BLaER1 treated with 17β-estradiol and CSF1 and Interleukin-3, amounts not matched to agents 10 nM and 100 nM (cell line): ENCODE measurements around the gene FREM2.

Experiments
- H3K27ac ChIP-seq, 11 experiments: shearing (Covaris generic); formaldehyde crosslinking; 2 replicates each; pipeline ENCODE4 v1.8.1; 2022
- H3K27me3 ChIP-seq, 11 experiments: shearing (Covaris generic); formaldehyde crosslinking; 2 replicates each; pipeline ENCODE4 v1.8.1; 2022
- H3K36me3 ChIP-seq, 11 experiments: shearing (Covaris generic); formaldehyde crosslinking; 2 replicates each; pipeline ENCODE4 v1.8.1; 2022
- H3K4me1 ChIP-seq, 10 experiments: shearing (Covaris generic); formaldehyde crosslinking; 2 replicates each; pipeline ENCODE4 v1.8.1; 2022
- H3K4me2 ChIP-seq, 11 experiments: shearing (Covaris generic); formaldehyde crosslinking; 2 replicates each; pipeline ENCODE4 v1.8.1; 2022
- H3K4me3 ChIP-seq, 10 experiments: shearing (Covaris generic); formaldehyde crosslinking; 2 replicates each; pipeline ENCODE4 v1.8.1; 2022
- H3K9ac ChIP-seq, 11 experiments: shearing (Covaris generic); formaldehyde crosslinking; 2 replicates each; pipeline ENCODE4 v1.8.1; 2022
- H3K9me3 ChIP-seq, 11 experiments: shearing (Covaris generic); formaldehyde crosslinking; replicated peaks in 1 of 11; 2 replicates each; pipeline ENCODE4 v1.8.1; 2022
- H4K20me1 ChIP-seq, 11 experiments: shearing (Covaris generic); formaldehyde crosslinking; 2 replicates each; pipeline ENCODE4 v1.8.1; 2022
- Cebpa-rat ChIP-seq, 11 experiments: shearing (Covaris generic); IDR thresholded peaks; 2 replicates each; pipeline ENCODE4 v1.8.1; 2022

Gene FREM2

DNA sequence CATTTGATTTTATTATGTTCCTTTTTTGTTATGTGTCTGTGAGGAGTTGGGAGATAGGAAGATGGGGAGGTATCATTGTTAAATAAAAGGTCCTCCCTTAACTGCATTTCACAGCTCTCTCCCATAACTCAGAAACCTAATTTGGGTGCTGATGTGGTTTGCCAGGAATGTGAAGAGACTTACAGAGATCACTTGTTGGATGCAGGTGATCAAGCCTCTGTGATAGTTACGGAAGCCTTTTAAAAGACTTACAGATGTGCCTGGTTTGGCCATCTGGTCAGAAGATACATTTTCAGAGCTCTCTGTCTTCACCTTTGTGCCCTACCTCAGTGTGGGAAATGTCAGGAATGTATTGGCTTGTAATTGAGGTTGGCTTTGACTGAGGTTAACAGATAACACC, 157.7 kb downstream of the FREM2 start:
- no peaks in the 10 kb centered on the region for H4K20me1 ChIP-seq
- no peak overlapping the region for H3K9ac ChIP-seq
- no peak overlapping the region for H3K27ac ChIP-seq
- H3K4me3 ChIP-seq: no peak overlapping the region
- peaks cover 0 to 6% (median 4%) of the 10 kb centered on the region in 11 experiments; a peak in 11 of 22 replicates for H3K9me3 ChIP-seq
- no peaks in the 10 kb centered on the region for H3K4me1 ChIP-seq
- no peaks in the 10 kb centered on the region for H3K27me3 ChIP-seq
- TF ChIP-seq Cebpa-rat (IDR thresholded peaks at IDR 0.05): no peak
- no peaks in the 10 kb centered on the region for H3K36me3 ChIP-seq
- no peak overlapping the region for H3K4me2 ChIP-seq

DNA sequence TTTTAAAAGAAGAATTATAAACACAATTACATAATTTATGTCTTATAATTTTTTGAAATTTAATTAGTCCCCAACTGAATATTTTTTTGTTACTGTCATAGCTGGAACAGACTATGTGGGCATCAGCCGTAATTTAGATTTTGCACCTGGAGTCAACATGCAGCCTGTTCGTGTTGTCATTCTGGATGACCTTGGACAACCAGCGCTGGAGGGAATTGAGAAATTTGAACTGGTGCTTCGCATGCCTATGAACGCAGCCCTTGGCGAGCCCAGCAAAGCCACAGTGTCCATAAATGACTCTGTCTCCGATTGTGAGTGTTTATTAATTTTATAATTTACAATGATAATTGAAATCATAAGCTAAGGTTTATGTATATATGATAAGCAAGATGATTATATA, 161.5 kb downstream of the FREM2 start:
- H3K27me3 ChIP-seq: no peaks in the 10 kb centered on the region
- no peak overlapping the region for H3K4me2 ChIP-seq
- H3K9me3 ChIP-seq: no peaks in the 10 kb centered on the region
- H3K36me3 ChIP-seq: no peaks in the 10 kb centered on the region
- TF ChIP-seq Cebpa-rat (IDR thresholded peaks at IDR 0.05): no peak
- H3K4me1 ChIP-seq: no peaks in the 10 kb centered on the region
- no peak overlapping the region for H3K4me3 ChIP-seq
- no peak overlapping the region for H3K27ac ChIP-seq
- no peaks in the 10 kb centered on the region for H4K20me1 ChIP-seq
- no peak overlapping the region for H3K9ac ChIP-seq

DNA sequence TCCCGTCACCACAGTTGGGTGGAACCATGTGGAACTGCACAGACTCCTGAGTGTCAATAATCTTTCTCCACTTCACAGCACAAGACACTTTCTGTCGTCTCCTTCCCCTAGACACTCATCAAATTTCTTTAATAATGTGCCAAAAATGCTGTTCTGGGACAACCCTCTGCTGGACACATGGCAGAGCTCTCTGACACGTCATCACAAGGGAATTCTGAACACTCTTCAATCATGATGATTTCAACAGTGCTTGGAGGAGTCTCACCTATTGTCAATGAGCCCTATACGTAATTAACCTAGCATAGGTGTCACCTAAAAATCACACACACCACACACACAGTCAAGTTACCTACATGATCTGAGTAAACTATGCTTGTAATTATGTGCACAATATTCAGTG, 162.4 kb downstream of the FREM2 start:
- H3K9ac ChIP-seq: no peak overlapping the region
- no peak overlapping the region for H3K4me2 ChIP-seq
- H3K4me3 ChIP-seq: no peak overlapping the region
- H3K36me3 ChIP-seq: no peaks in the 10 kb centered on the region
- H3K27ac ChIP-seq: no peak overlapping the region
- no peak for TF ChIP-seq Cebpa-rat (IDR thresholded peaks at IDR 0.05)
- no peaks in the 10 kb centered on the region for H3K9me3 ChIP-seq
- H3K4me1 ChIP-seq: no peaks in the 10 kb centered on the region
- H3K27me3 ChIP-seq: no peaks in the 10 kb centered on the region
- no peaks in the 10 kb centered on the region for H4K20me1 ChIP-seq

DNA sequence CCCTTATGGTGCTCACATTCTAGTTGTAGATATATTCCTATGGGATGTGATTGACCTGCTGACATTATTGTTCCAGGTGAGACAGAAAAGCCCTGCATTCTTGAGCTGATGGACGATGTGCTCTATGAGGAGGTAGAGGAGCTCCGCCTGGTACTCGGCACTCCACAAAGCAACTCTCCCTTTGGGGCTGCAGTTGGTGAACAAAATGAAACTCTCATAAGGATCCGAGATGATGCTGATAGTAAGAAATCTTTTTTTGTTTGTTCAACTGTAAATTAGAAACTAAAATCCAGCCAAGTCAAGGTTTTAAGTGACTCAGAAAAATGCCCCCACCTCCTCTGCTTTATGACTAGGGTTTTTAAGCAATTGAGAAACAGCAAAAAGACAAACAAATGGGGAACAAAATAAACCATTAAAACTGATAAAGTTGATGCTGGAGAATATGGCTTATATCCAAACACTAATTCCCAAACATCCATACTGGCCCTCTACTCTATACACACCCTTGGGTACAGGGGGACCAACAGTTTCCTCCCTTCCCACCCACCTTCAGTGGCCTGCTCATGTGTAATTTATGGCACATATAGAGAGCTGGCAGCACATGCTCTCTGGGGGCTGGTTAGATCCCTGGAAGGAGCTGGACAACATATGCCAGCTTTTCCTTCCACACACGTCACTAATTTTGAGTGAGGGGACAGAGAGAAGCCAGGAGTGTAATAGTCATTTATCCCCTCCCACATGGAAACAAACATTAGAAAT, 164.2 kb downstream of the FREM2 start:
- H3K27me3 ChIP-seq: no peaks in the 10 kb centered on the region
- no peaks in the 10 kb centered on the region for H3K9me3 ChIP-seq
- TF ChIP-seq Cebpa-rat (IDR thresholded peaks at IDR 0.05): no peak
- no peak overlapping the region for H3K9ac ChIP-seq
- H4K20me1 ChIP-seq: no peaks in the 10 kb centered on the region
- H3K27ac ChIP-seq: no peak overlapping the region
- no peaks in the 10 kb centered on the region for H3K36me3 ChIP-seq
- no peaks in the 10 kb centered on the region for H3K4me1 ChIP-seq
- H3K4me3 ChIP-seq: no peak overlapping the region
- no peak overlapping the region for H3K4me2 ChIP-seq

DNA sequence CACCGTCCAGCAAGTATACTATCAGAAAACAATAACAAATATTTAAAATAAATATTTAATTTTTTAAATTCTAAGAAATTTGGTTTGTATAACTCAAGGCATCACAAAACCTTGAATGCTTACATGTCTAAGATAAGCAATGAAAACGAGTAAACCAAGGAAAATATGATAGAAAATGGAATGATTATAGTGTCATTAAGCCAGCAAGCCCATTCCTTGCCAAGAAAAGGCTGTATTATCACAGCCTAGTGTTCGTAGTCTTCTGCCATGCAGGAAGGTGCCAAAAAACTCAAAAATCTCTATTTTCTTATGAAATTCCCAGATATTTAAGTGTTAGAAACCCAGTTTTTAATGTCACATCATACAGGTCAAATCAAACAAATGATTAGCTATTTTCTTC, 167.3 kb downstream of the FREM2 start:
- H3K36me3 ChIP-seq: no peaks in the 10 kb centered on the region
- no peaks in the 10 kb centered on the region for H3K9me3 ChIP-seq
- no peaks in the 10 kb centered on the region for H3K4me1 ChIP-seq
- H3K9ac ChIP-seq: no peak overlapping the region
- no peaks in the 10 kb centered on the region for H4K20me1 ChIP-seq
- TF ChIP-seq Cebpa-rat (IDR thresholded peaks at IDR 0.05): no peak
- H3K27me3 ChIP-seq: no peaks in the 10 kb centered on the region
- H3K4me3 ChIP-seq: no peak overlapping the region
- H3K27ac ChIP-seq: no peak overlapping the region
- no peak overlapping the region for H3K4me2 ChIP-seq

DNA sequence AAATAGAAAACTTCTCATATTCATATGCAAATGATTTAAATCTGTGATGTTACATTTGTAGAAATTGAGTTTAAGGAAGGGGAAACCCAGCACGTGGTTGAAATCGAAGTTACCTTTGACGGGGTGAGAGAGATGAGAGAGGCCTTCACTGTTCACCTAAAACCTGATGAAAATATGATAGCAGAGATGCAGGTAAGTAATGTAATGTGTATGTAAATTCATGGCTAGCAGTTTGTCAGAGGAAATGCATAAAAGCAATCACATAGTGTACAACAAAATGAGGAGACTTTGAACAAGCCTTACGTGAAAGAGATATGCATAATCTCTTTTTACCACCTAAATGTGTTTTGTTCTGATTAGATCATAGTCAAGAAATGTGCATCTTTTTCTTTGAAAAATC, 169.2 kb downstream of the FREM2 start:
- Histone ChIP-seq H3K4me3 (no peak overlapping the region), H3K4me1 (no peaks in the 10 kb centered on the region), H3K9me3 (no peaks in the 10 kb centered on the region), H4K20me1 (no peaks in the 10 kb centered on the region), H3K9ac (no peak overlapping the region), H3K27me3 (no peaks in the 10 kb centered on the region), H3K27ac (no peak overlapping the region), H3K36me3 (no peaks in the 10 kb centered on the region), H3K4me2 (no peak overlapping the region)
- no peak for TF ChIP-seq Cebpa-rat (IDR thresholded peaks at IDR 0.05)

DNA sequence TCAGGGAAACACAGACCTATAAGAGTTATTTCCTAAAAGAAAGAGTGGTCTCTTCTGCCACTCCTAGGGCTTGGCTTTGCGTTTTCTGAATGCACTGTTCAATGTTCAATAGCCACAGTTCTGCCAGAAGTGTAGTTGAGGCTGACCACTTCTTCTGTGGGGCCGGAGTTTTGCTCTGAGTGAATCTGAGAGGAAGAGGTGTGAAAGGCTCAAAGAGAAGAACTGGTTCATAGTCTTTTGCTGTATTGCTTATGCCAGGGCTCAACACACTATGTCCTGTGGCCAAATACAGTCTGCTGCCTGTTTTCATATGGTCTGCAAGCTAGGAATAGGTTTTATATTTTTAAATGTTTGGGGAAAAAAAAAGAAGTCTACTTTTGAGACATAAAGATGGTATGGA, 175.6 kb downstream of the FREM2 start:
- no peaks in the 10 kb centered on the region for H4K20me1 ChIP-seq
- no peak overlapping the region for H3K4me2 ChIP-seq
- H3K9ac ChIP-seq: no peak overlapping the region
- no peaks in the 10 kb centered on the region for H3K9me3 ChIP-seq
- no peaks in the 10 kb centered on the region for H3K27me3 ChIP-seq
- TF ChIP-seq Cebpa-rat (IDR thresholded peaks at IDR 0.05): no peak
- no peaks in the 10 kb centered on the region for H3K36me3 ChIP-seq
- H3K4me1 ChIP-seq: no peaks in the 10 kb centered on the region
- H3K4me3 ChIP-seq: no peak overlapping the region
- no peak overlapping the region for H3K27ac ChIP-seq

DNA sequence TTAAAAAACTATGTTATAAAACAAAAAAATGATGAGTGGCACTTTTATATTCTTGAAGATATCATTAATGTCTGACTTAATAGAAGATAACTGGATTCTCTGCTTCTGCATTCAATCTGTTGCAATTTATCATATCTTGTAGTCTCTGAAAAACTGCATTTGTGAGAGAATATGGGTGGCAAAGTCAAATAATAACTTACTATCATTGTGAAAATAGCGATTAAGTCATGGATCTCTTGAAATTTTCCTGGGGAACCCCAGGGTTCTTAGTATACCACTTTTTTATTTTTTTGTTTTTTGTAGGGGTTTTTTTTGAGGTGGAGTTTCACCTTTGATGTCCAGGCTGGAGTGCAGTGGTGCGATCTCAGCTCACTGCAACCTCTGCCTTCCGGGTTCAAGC, 176.7 kb downstream of the FREM2 start:
- Histone ChIP-seq H3K4me2 (no peak overlapping the region), H3K4me1 (no peaks in the 10 kb centered on the region), H4K20me1 (no peaks in the 10 kb centered on the region), H3K4me3 (no peak overlapping the region), H3K9ac (no peak overlapping the region), H3K27me3 (no peaks in the 10 kb centered on the region), H3K27ac (no peak overlapping the region), H3K36me3 (no peaks in the 10 kb centered on the region), H3K9me3 (no peaks in the 10 kb centered on the region)
- no peak for TF ChIP-seq Cebpa-rat (IDR thresholded peaks at IDR 0.05)

DNA sequence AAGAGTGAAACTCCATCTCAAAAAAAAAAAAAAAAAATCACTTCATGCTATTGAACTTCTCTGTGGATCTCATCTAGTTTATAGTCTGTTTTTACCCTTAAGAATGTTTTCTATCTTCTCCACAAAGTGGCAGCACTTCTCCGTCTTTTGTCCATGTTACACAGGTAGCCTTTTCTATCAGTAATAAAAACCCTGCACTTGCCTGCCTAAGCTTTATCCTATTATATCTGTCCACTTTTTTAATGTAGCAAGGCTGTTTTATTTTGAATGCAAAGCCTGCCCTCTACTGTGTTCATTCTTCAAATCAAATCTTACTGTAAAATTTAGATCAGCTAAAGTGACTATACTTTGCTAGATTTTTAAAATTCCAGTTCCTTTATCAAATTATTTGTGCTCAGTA, 179.8 kb downstream of the FREM2 start:
- no peak overlapping the region for H3K4me3 ChIP-seq
- no peak for TF ChIP-seq Cebpa-rat (IDR thresholded peaks at IDR 0.05)
- H4K20me1 ChIP-seq: no peaks in the 10 kb centered on the region
- no peaks in the 10 kb centered on the region for H3K4me1 ChIP-seq
- H3K36me3 ChIP-seq: no peaks in the 10 kb centered on the region
- no peak overlapping the region for H3K9ac ChIP-seq
- H3K27me3 ChIP-seq: no peaks in the 10 kb centered on the region
- H3K9me3 ChIP-seq: no peaks in the 10 kb centered on the region
- no peak overlapping the region for H3K27ac ChIP-seq
- no peak overlapping the region for H3K4me2 ChIP-seq

DNA sequence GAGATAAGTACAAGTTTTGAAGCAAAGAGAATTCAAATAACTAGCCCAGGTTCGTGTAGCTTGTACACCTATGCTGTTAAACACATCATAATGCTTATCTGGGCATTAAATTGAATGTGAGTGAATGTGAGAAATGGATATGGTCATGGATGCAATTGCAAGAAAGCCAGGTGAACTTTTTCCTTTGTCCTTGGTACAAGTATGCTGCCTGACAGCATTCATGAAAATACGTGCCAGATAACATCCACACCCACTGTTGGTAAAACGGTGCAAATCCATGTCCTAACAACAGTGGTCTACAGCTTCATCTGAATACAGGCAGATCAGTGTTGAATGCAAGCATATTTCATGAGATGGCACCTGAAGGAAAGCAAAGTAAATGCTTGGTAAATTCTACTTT, 181.5 kb downstream of the FREM2 start:
- H3K27me3 ChIP-seq: no peaks in the 10 kb centered on the region
- H4K20me1 ChIP-seq: no peaks in the 10 kb centered on the region
- TF ChIP-seq Cebpa-rat (IDR thresholded peaks at IDR 0.05): no peak
- no peak overlapping the region for H3K9ac ChIP-seq
- no peak overlapping the region for H3K27ac ChIP-seq
- no peaks in the 10 kb centered on the region for H3K9me3 ChIP-seq
- no peaks in the 10 kb centered on the region for H3K4me1 ChIP-seq
- no peak overlapping the region for H3K4me2 ChIP-seq
- H3K36me3 ChIP-seq: no peaks in the 10 kb centered on the region
- no peak overlapping the region for H3K4me3 ChIP-seq
